K562 (cell line): ENCODE data around the gene GLRA3. TPM values are rescaled to one million over a fixed set of nuclear protein-coding genes. Genes with fewer than 3 reads are reported as not detected.

Experiments
- ATAC-seq: fragments of 200-7000 bp; cut with Tn5 transposase; 3 replicates; pipeline ENCODE4 v1.9.1; 2020; ENCODE audit warnings: moderate library complexity
- BruUV-seq: library from RNA; stranded (reverse); fragments of 400-500 nt; replicated peaks from 2 replicates; lab custom pipeline; 2021; lab: Mats Ljungman, UMichigan
- CTCF ChIA-PET: fragments of 300-600 bp; formaldehyde crosslinking; extraction: SDS; loops from one replicate; lab custom pipeline; 2021; ENCODE audit warnings: low intra/inter-chr PET ratio; lab: Yijun Ruan, JAX
- POLR2A ChIA-PET: fragments of 300-600, 350-650 bp; sonication (Branson Sonifier 250); formaldehyde crosslinking; extraction: SDS; loops from one replicate; lab custom pipeline; 2021; ENCODE audit warnings: antibody characterized with exemption, inconsistent platforms; lab: Yijun Ruan, JAX
- DNase-seq, 4 experiments: peaks; one replicate each; pipeline versions ENCODE4 v3.0.0 to v3.0.0-alpha.2; 2011 to 2018; ENCODE audit warnings: low spot score in 3 of 4, mixed read lengths in 3 of 4; ENCODE audit errors: extremely low read depth in 1 of 4
- FAIRE-seq: peaks from 2 replicates; lab custom pipeline; 2011; peaks lifted over from hg19 to GRCh38; lab: Jason Lieb, UNC
- H2AFZ ChIP-seq: 2 replicates; pipeline ENCODE4 v1.6.0; 2011; ENCODE audit warnings: low read depth, low read length, control low read depth, inconsistent platforms
- H3K27ac ChIP-seq: fragments of 200-600 bp; 3 replicates; pipeline ENCODE4 v1.8.0; 2011; ENCODE audit warnings: low read depth, mild to moderate bottlenecking, control low read depth, inconsistent platforms, low read length, moderate library complexity, mixed read lengths; ENCODE audit errors: extremely low read depth
- H3K27me3 ChIP-seq, 2 experiments: fragments of 300-600 bp in 1 of 2; 2 replicates in 1 of 2; 3 replicates in 1 of 2; pipeline versions ENCODE4 v1.6.0 to v1.8.0; 2011; ENCODE audit warnings: inconsistent platforms in 2 of 2, low read length in 2 of 2, mild to moderate bottlenecking in 1 of 2, mixed read lengths in 1 of 2, moderate library complexity in 1 of 2; ENCODE audit not compliant: control insufficient read depth in 2 of 2, insufficient read depth in 2 of 2
- H3K36me3 ChIP-seq: fragments of 300-600 bp; 3 replicates; pipeline ENCODE4 v1.8.0; 2011; ENCODE audit warnings: mild to moderate bottlenecking, low read length, inconsistent platforms; ENCODE audit not compliant: control insufficient read depth, insufficient read depth
- H3K4me1 ChIP-seq, 2 experiments: fragments of 200-600 bp in 1 of 2; replicated peaks in 1 of 2; 2 replicates in 1 of 2; 3 replicates in 1 of 2; pipeline versions ENCODE4 v1.5.1 to v1.8.0; 2011; ENCODE audit warnings: inconsistent platforms in 2 of 2, low read length in 2 of 2, mild to moderate bottlenecking in 1 of 2, mixed read lengths in 1 of 2, moderate library complexity in 1 of 2; ENCODE audit not compliant: control insufficient read depth in 2 of 2, insufficient read depth in 2 of 2
- H3K4me2 ChIP-seq: 2 replicates; pipeline ENCODE4 v1.6.1; 2011; ENCODE audit warnings: low read length, control low read depth, inconsistent platforms, mixed read lengths; ENCODE audit not compliant: insufficient read depth
- H3K4me3 ChIP-seq: fragments of 200-600 bp; sonication (generic), shearing (Covaris generic); 2 replicates; pipeline ENCODE4 v1.5.1; 2016; ENCODE audit warnings: control low read depth, inconsistent platforms
- H3K79me2 ChIP-seq: fragments of 200-600 bp; 3 replicates; pipeline ENCODE4 v1.8.0; 2011; ENCODE audit warnings: low read length, inconsistent platforms; ENCODE audit not compliant: control insufficient read depth, insufficient read depth
- H3K9ac ChIP-seq, 2 experiments: 2 replicates each; pipeline versions ENCODE4 v1.6.0 to v1.6.1; 2011; ENCODE audit warnings: low read depth in 2 of 2, low read length in 2 of 2, control low read depth in 1 of 2, inconsistent platforms in 1 of 2, mild to moderate bottlenecking in 1 of 2, mixed read lengths in 1 of 2; ENCODE audit not compliant: insufficient read depth in 1 of 2
- H3K9me1 ChIP-seq: one replicate; pipeline ENCODE4 v1.6.0; 2011; ENCODE audit warnings: inconsistent platforms, mild to moderate bottlenecking, low read length, moderate library complexity; ENCODE audit not compliant: control insufficient read depth, insufficient read depth
- H3K9me3 ChIP-seq: replicated peaks from 2 replicates; pipeline ENCODE4 v1.5.1; 2011; ENCODE audit warnings: low read depth, low read length, inconsistent platforms; ENCODE audit not compliant: control insufficient read depth, insufficient read depth
- H4K20me1 ChIP-seq: replicated peaks from 2 replicates; pipeline ENCODE4 v1.6.1; 2011; ENCODE audit warnings: low read length, inconsistent platforms, mixed read lengths; ENCODE audit not compliant: control insufficient read depth, insufficient read depth
- HIVEP1 ChIP-seq: fragments of 250-450 bp; sonication (Bioruptor Pico); IDR thresholded peaks from 2 replicates; pipeline ENCODE4 v1.4.0; 2020; ENCODE audit warnings: mild to moderate bottlenecking
- RBM25 ChIP-seq: fragments of 200-400 bp; formaldehyde crosslinking; IDR thresholded peaks from 2 replicates; pipeline ENCODE4 v1.6.1; 2018; ENCODE audit warnings: low read length, low read depth, moderate library complexity; ENCODE audit not compliant: severe bottlenecking
- SAFB2 ChIP-seq: fragments of 200-400 bp; formaldehyde crosslinking; IDR thresholded peaks from 2 replicates; pipeline ENCODE4 v1.6.1; 2018; ENCODE audit warnings: borderline replicate concordance, low read length, low read depth, moderate library complexity; ENCODE audit not compliant: severe bottlenecking
- ZNF146 ChIP-seq: IDR thresholded peaks from one replicate; pipeline ENCODE4 v1.6.1; 2018; ENCODE audit warnings: missing compliant biosample characterization; ENCODE audit not compliant: unreplicated experiment
- WGBS: fragments of 100-300 bp; shearing (Covaris generic); methylation state at CpG from one replicate; pipeline ENCODE4 v1.1.6; 2016; ENCODE audit warnings: low coverage, mixed read lengths; ENCODE audit not compliant: insufficient coverage; ENCODE audit errors: missing lambda C conversion rate; 5-methylcytosine and 5-hydroxymethylcytosine counted together
- in situ Hi-C: fragments of 300-500 bp; cut with MboI; formaldehyde crosslinking; loops from 4 replicates; pipeline ENCODE4 v1.15.0; 2018; ENCODE audit warnings: inconsistent platforms, mixed read lengths
- intact Hi-C: fragments of 100-400 bp; cut with micrococcal nuclease; formaldehyde crosslinking; loops from 2 replicates; pipeline ENCODE4 v1.14.2; 2022
- polyA plus RNA-seq, 8 experiments: library from polyadenylated mRNA; depleted of rRNA in 4 of 8; stranded (reverse) in 5 of 8; unstranded in 3 of 8; fragments of >200 nt; fragmentation: Nextera tagmentation in 2 of 8; fragmentation: Illumina TruSeq in 1 of 8; extraction: Ambion mirVana in 2 of 8; extraction: Trizol in 1 of 8; gene quantifications; 2 replicates each; pipeline versions ENCODE4 v1.2.1 to v1.2.3, GENCODE V29; 2011 to 2014; ENCODE audit warnings: inconsistent platforms in 1 of 8, missing spikeins in 1 of 8
- total RNA-seq, 7 experiments: library from RNA; depleted of rRNA in 6 of 7; stranded (reverse); fragments of >200 nt in 6 of 7; fragmentation: Illumina TruSeq in 2 of 7; extraction: Trizol in 2 of 7; gene quantifications; 2 replicates each; pipeline versions ENCODE4 v1.2.1 to v1.2.3, GENCODE V29; 2011 to 2021; ENCODE audit warnings: low replicate concordance in 1 of 7

Gene GLRA3
- total and polyA plus RNA-seq, 9 of the 15 experiments (the other 6 are each of a cell fraction or from before 2014, with no cell fraction given): 0.06 to 0.14 (median 0.08) TPM; not detected in 2

- 50% methylated on average over 1 of the region's 1 CpG for WGBS
- H2AFZ ChIP-seq: no peak overlapping the region
- no peak overlapping the region for H3K4me2 ChIP-seq
- BruUV-seq: no TSS peak
- DNase-seq: no peak
- H3K27me3 ChIP-seq: no peaks in the 10 kb centered on the region
- H3K4me3 ChIP-seq: no peak overlapping the region
- FAIRE-seq: no peak
- no peaks in the 10 kb centered on the region for H4K20me1 ChIP-seq
- CTCF ChIA-PET: no interaction called here
- H3K9ac ChIP-seq: no peak overlapping the region
- POLR2A ChIA-PET: no interaction called here
- intact Hi-C loops: no loop called here
- H3K4me1 ChIP-seq: no peaks in the 10 kb centered on the region; a peak in 1 of 5 replicates
- TF ChIP-seq SAFB2: no peak
- H3K36me3 ChIP-seq: no peaks in the 10 kb centered on the region
- no peak overlapping the region for H3K27ac ChIP-seq
- H3K9me1 ChIP-seq: no peaks in the 10 kb centered on the region
- no peaks in the 10 kb centered on the region for H3K9me3 ChIP-seq
- ATAC-seq: no peak
- in situ Hi-C loops: no loop called here
- H3K79me2 ChIP-seq: no peaks in the 10 kb centered on the region
Observed at GRCh38 chr4:174600391-174600790, 228.7 kb downstream of the GLRA3 start.

- Histone ChIP-seq H3K36me3 (no peaks in the 10 kb centered on the region), H3K79me2 (no peaks in the 10 kb centered on the region), H3K4me2 (no peak overlapping the region), H2AFZ (no peak overlapping the region), H3K4me1 (no peaks in the 10 kb centered on the region), H3K27ac (no peak overlapping the region), H4K20me1 (no peaks in the 10 kb centered on the region), H3K9ac (no peak overlapping the region), H3K4me3 (no peak overlapping the region), H3K9me1 (no peaks in the 10 kb centered on the region), H3K9me3 (no peaks in the 10 kb centered on the region), H3K27me3 (no peaks in the 10 kb centered on the region)
- intact Hi-C loops (no loop called here), in situ Hi-C loops (no loop called here)
- no peak for DNase-seq
- BruUV-seq: no TSS peak
- CTCF ChIA-PET: no interaction called here
- ATAC-seq: no peak
- WGBS: 67% methylated on average over 3 of the region's 3 CpGs
- FAIRE-seq: no peak
- peak; percentile 51 for TF ChIP-seq ZNF146 (CRISPR knock-in tag)
- TF ChIP-seq HIVEP1: no peak
- peak; percentile 42 for TF ChIP-seq RBM25
- TF ChIP-seq, all 486 proteins: peak for 2
- POLR2A ChIA-PET: no interaction called here
Observed at GRCh38 chr4:174598800-174599199, 230.2 kb downstream of the GLRA3 start.
